ENCODE results near the gene DNAL4.
A peak's percentile ranks its signal among the peaks of the same experiment; 100 is the strongest.

Gene DNAL4

DNA sequence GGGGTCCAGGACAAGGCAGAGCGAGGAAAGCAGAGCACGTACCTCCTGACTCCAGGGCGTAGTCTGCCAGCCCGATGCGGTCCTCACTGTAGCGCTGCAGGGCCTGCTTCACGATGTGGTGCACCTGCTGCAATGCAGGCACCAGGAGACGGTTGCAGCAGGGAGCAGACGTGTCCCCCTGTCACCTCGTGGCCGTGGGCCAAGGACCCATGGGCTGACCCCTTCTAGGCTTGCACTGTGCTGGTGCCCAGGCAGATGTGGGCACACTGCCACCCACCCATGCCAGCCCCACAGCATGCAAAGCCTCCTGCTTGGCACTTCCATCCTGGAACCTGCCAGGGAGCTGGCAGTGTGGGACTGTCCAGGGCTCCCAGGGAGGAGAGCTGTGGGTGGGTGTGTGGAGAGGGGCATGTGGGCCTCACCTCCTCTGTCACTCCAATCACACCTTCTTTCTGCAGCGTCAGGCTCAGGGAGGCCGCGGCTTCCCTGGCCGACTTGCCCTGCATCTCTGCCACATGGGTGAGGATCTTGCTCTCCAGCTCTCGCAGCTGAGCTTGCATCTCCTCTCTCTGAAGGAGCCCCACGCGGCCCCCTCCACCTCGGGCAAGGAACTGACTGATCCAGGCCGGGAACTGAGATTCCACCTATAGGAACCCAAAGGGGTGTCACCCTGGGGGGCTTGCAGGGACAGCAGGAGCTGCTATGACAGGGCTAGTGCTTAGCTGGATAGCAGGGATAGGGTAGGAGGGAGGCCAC lies 54.5 kb downstream of the DNAL4 start:
- Histone ChIP-seq H3K9me3 (ENCODE audit: control insufficient read depth in 2 of 2, low read length in 2 of 2) (no peaks in the 10 kb centered on the region), H3K4me3 (ENCODE audit: low read length in 2 of 2) (no peak overlapping the region), H3K36me3 (ENCODE audit: control insufficient read depth in 2 of 2, insufficient read depth in 2 of 2, low read length in 2 of 2) (peaks cover 80 to 82% of the 10 kb centered on the region in 2 donors), H3K27me3 (ENCODE audit: control insufficient read depth in 1 of 2, insufficient read depth in 2 of 2, low read length in 2 of 2) (no peaks in the 10 kb centered on the region), H3K4me1 (ENCODE audit: control insufficient read depth, insufficient read depth, low read length) (peaks cover 9% of the 10 kb centered on the region), H3K27ac (ENCODE audit: low read length) (no peak overlapping the region), H3K9ac (ENCODE audit: low read length in 2 of 2) (no peak overlapping the region)

DNA sequence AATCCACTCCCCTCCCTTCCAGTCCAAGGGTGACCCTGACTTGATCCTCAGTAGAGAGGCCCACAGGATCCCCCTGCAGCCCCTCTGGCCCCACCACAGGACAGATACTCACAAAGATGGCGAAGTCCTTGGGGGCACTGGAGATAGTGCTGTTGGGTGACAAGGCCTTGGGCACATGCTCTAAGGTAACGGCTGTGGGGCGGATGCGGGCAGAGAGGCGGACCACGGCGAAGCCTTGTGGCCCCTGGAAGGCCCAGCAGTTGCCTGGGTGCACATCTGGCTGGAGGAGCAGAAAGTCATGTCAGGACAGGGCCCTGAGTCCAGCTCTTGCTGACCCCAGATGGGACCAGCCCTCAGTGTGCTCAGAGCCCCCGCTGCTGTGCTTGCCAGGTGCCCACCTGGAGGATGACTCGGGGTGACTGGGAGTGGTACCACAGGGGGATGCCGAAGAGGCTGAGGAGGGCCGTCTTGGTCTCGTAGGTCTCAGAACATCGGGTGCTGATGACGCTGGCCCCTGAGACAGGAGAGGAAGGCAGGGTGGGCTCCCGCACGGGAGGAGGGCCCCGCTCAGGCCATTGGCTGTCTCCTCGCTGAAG lies 55.4 kb downstream of the DNAL4 start:
- H3K36me3 ChIP-seq (ENCODE audit: control insufficient read depth in 2 of 2, insufficient read depth in 2 of 2, low read length in 2 of 2) = peaks cover 79 to 81% of the 10 kb centered on the region in 2 donors

DNA sequence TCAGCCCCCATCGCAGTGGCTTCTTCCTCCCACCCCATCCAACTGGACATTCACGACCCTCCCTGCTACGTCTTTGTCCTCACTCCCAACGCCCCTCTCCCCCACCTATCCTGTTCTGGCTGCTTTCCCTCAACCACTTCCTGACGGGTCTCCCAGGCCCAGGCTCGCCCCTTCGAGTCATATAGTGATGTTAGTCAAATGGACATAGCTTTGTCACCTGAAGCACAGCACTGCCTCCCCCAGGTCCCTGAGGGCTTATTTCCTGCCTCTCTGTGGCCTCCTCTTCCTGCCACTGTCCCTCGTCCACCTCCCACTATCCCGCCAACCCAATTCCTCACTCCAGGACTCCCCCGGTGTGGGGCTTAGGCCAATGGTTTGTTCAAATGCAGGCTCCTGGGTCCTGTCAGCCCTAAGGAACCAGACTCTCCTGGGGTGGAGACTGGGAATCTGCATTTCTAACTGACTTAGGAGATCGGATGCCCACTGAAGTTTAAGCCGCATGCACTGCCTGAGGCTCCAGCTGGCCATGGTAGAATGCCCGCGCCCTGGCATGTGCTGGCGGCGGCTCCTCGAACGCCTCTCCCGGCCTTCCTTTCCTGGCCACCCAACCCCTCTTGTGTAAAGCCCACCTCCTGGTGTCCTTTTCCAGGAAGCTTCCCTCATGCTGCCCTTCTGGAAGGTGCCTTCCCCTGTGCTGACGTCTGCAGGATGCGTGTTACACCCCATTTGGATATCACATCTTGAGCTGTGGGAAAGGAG lies 56.5 kb downstream of the DNAL4 start:
- Histone ChIP-seq H3K4me1 (ENCODE audit: control insufficient read depth, insufficient read depth, low read length) (peaks cover 29% of the 10 kb centered on the region), H3K27ac (ENCODE audit: low read length) (no peak overlapping the region), H3K9me3 (ENCODE audit: control insufficient read depth in 2 of 2, low read length in 2 of 2) (no peaks in the 10 kb centered on the region), H3K36me3 (ENCODE audit: control insufficient read depth in 2 of 2, insufficient read depth in 2 of 2, low read length in 2 of 2) (peaks cover 71 to 73% of the 10 kb centered on the region in 2 donors), H3K9ac (ENCODE audit: low read length in 2 of 2) (no peak overlapping the region), H3K4me3 (ENCODE audit: low read length in 2 of 2) (no peak overlapping the region), H3K27me3 (ENCODE audit: control insufficient read depth in 1 of 2, insufficient read depth in 2 of 2, low read length in 2 of 2) (no peaks in the 10 kb centered on the region)

More for the DNA sequence above, 55.4 kb downstream of the DNAL4 start:
- no peaks in the 10 kb centered on the region for H3K9me3 ChIP-seq (ENCODE audit: control insufficient read depth in 2 of 2, low read length in 2 of 2)
- no peaks in the 10 kb centered on the region for H3K27me3 ChIP-seq (ENCODE audit: control insufficient read depth in 1 of 2, insufficient read depth in 2 of 2, low read length in 2 of 2)
- peak overlapping the region; percentile 24 for H3K27ac ChIP-seq (ENCODE audit: low read length)
- peaks cover 18% of the 10 kb centered on the region for H3K4me1 ChIP-seq (ENCODE audit: control insufficient read depth, insufficient read depth, low read length)
- H3K4me3 ChIP-seq (ENCODE audit: low read length in 2 of 2) = no peak overlapping the region
- peak overlapping the region in 1 of 2 donors; percentile 13 for H3K9ac ChIP-seq (ENCODE audit: low read length in 2 of 2)

DNA sequence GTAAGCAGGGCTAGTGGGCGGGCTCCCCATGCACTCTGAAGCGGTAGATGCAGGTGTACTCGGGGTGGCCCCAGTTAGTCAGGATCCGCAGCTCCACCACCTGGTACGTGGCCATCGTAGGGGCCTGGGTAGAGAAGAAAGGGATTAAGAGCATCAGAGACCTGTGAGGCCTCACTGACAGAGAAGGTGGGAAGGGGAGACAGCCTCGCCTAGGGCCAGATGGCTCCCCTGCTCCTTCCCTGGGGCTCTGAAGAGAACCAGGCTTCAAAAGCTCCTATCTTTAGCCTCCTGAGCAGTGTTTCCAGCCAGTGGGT lies 57.7 kb downstream of the DNAL4 start:
- H3K4me1 ChIP-seq (ENCODE audit: control insufficient read depth, insufficient read depth, low read length) = peaks cover 41% of the 10 kb centered on the region
- H3K27ac ChIP-seq (ENCODE audit: low read length) = peak overlapping the region; percentile 87
- H3K9ac ChIP-seq (ENCODE audit: low read length in 2 of 2) = no peak overlapping the region
- H3K9me3 ChIP-seq (ENCODE audit: control insufficient read depth in 2 of 2, low read length in 2 of 2) = no peaks in the 10 kb centered on the region
- no peaks in the 10 kb centered on the region for H3K27me3 ChIP-seq (ENCODE audit: control insufficient read depth in 1 of 2, insufficient read depth in 2 of 2, low read length in 2 of 2)
- H3K4me3 ChIP-seq (ENCODE audit: low read length in 2 of 2) = no peak overlapping the region
- peaks cover 62 to 66% of the 10 kb centered on the region in 2 donors for H3K36me3 ChIP-seq (ENCODE audit: control insufficient read depth in 2 of 2, insufficient read depth in 2 of 2, low read length in 2 of 2)

GRCh38 chr22:38735465-38736256 lies 58.3 kb downstream of the DNAL4 start:
- Histone ChIP-seq H3K27ac (ENCODE audit: low read length) (peak overlapping the region; percentile 87), H3K4me1 (ENCODE audit: control insufficient read depth, insufficient read depth, low read length) (peaks cover 41% of the 10 kb centered on the region), H3K4me3 (ENCODE audit: low read length in 2 of 2) (no peak overlapping the region), H3K9me3 (ENCODE audit: control insufficient read depth in 2 of 2, low read length in 2 of 2) (no peaks in the 10 kb centered on the region), H3K27me3 (ENCODE audit: control insufficient read depth in 1 of 2, insufficient read depth in 2 of 2, low read length in 2 of 2) (no peaks in the 10 kb centered on the region), H3K36me3 (ENCODE audit: control insufficient read depth in 2 of 2, insufficient read depth in 2 of 2, low read length in 2 of 2) (peaks cover 63 to 64% of the 10 kb centered on the region in 2 donors), H3K9ac (ENCODE audit: low read length in 2 of 2) (no peak overlapping the region)

DNA sequence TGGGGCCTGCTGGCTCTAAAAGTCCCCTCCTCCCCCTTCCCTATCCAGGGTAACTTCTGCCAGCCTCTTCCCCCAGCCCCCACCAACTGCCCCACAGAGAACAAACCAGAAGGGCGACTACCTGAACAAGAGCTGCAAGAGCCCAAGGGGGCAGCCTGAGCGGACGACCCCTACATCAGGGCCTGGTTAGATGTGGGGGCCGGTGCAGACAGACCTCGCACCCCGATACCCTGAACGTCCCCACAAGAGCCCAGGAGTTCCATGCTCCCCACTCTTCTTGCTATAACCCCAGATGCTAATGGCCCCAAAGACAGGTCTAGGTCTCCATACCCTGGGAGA lies 58.8 kb downstream of the DNAL4 start:
- Histone ChIP-seq H3K9me3 (ENCODE audit: control insufficient read depth in 2 of 2, low read length in 2 of 2) (no peaks in the 10 kb centered on the region), H3K4me3 (ENCODE audit: low read length in 2 of 2) (no peak overlapping the region), H3K4me1 (ENCODE audit: control insufficient read depth, insufficient read depth, low read length) (peaks cover 41% of the 10 kb centered on the region), H3K27ac (ENCODE audit: low read length) (peak overlapping the region; percentile 87), H3K27me3 (ENCODE audit: control insufficient read depth in 1 of 2, insufficient read depth in 2 of 2, low read length in 2 of 2) (no peaks in the 10 kb centered on the region), H3K36me3 (ENCODE audit: control insufficient read depth in 2 of 2, insufficient read depth in 2 of 2, low read length in 2 of 2) (peaks cover 64 to 67% of the 10 kb centered on the region in 2 donors), H3K9ac (ENCODE audit: low read length in 2 of 2) (no peak overlapping the region)

DNA sequence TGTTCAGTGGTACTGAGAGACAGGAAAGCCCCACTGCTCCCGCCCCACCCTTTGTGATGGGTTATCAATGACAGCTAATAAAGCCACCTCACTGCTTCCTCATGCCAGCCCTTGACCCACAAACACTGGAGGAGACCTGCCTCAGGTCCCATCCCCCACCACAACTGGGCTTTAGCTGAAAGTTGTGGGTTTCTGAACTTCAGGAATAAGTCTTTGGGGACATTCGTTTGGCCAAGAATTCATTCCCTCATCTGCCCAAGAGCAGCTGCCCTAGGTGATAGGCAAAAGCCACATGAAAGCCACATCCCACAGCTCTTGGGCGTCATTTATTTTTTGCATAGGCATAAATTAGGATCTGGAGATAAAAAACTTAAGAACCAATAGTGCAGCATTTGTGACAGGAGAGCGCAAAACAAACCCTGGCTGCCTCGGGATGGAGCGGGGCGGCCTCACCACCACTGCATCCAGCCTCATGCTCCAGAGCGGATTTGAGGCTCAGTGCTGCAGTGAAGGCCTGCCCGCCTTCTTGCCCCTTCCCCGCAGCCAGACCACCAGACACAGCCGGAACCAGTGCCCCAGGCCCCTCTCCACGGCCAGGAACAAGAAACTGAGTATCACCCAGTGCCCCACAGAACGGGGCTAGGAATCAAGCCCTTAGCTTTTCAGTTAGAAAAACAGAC lies 59.4 kb downstream of the DNAL4 start:
- peaks cover 41% of the 10 kb centered on the region for H3K4me1 ChIP-seq (ENCODE audit: control insufficient read depth, insufficient read depth, low read length)
- peak overlapping the region; percentile 87 for H3K27ac ChIP-seq (ENCODE audit: low read length)
- peak overlapping the region; percentile 26 to 58 for H3K9ac ChIP-seq (ENCODE audit: low read length in 2 of 2)
- peaks cover 64 to 67% of the 10 kb centered on the region in 2 donors for H3K36me3 ChIP-seq (ENCODE audit: control insufficient read depth in 2 of 2, insufficient read depth in 2 of 2, low read length in 2 of 2)
- peak overlapping the region in 1 of 2 donors; percentile 8 for H3K4me3 ChIP-seq (ENCODE audit: low read length in 2 of 2)
- no peaks in the 10 kb centered on the region for H3K27me3 ChIP-seq (ENCODE audit: control insufficient read depth in 1 of 2, insufficient read depth in 2 of 2, low read length in 2 of 2)
- no peaks in the 10 kb centered on the region for H3K9me3 ChIP-seq (ENCODE audit: control insufficient read depth in 2 of 2, low read length in 2 of 2)

DNA sequence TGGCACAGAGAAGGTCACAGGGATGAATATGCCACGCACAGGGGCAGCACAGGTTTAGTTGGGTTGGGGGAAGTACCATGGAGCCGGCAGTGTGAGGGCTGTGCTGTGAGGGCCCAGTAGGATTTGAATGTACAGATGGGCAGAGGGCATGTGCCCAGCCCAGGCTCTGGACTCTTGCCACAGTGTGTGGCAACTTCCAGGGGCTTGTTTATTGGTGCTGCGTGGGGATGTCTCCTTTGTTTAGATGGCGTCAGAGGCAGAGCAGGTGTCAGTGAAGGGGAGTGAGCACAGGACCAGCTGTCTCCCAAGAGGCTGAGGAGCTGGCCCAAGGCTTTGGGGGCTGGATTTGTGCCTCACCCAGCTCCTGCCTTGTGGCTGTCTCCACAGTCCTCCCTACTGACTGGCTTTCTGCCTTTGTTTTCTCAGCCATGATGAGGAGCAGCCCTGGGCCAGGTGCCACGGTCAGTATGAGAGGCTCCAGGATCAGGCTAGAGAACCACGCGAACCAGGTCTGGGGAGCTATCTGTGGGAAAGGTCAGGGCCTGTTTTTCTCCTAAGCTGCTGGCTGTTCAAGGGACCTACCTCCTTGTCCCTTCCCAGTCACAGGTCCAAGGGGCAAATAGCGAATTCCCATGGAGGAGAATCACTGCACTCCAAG lies 60.1 kb downstream of the DNAL4 start:
- Histone ChIP-seq H3K9me3 (ENCODE audit: control insufficient read depth in 2 of 2, low read length in 2 of 2) (no peaks in the 10 kb centered on the region), H3K9ac (ENCODE audit: low read length in 2 of 2) (peak overlapping the region; percentile 26 to 58), H3K27me3 (ENCODE audit: control insufficient read depth in 1 of 2, insufficient read depth in 2 of 2, low read length in 2 of 2) (no peaks in the 10 kb centered on the region), H3K4me1 (ENCODE audit: control insufficient read depth, insufficient read depth, low read length) (peaks cover 43% of the 10 kb centered on the region), H3K27ac (ENCODE audit: low read length) (peak overlapping the region; percentile 87), H3K36me3 (ENCODE audit: control insufficient read depth in 2 of 2, insufficient read depth in 2 of 2, low read length in 2 of 2) (peaks cover 60 to 64% of the 10 kb centered on the region in 2 donors), H3K4me3 (ENCODE audit: low read length in 2 of 2) (peak overlapping the region in 1 of 2 donors; percentile 8)

- Histone ChIP-seq H3K4me3 (ENCODE audit: low read length in 2 of 2) (no peak overlapping the region), H3K27ac (ENCODE audit: low read length) (peak overlapping the region; percentile 87), H3K4me1 (ENCODE audit: control insufficient read depth, insufficient read depth, low read length) (peaks cover 44% of the 10 kb centered on the region)
Observed at GRCh38 chr22:38733329-38733723, 60.6 kb downstream of the DNAL4 start.

More at GRCh38 chr22:38733329-38733723, 60.6 kb downstream of the DNAL4 start:
- Histone ChIP-seq H3K9ac (ENCODE audit: low read length in 2 of 2) (peak overlapping the region in 1 of 2 donors; percentile 42), H3K27me3 (ENCODE audit: control insufficient read depth in 1 of 2, insufficient read depth in 2 of 2, low read length in 2 of 2) (no peaks in the 10 kb centered on the region), H3K36me3 (ENCODE audit: control insufficient read depth in 2 of 2, insufficient read depth in 2 of 2, low read length in 2 of 2) (peaks cover 57 to 64% of the 10 kb centered on the region in 2 donors), H3K9me3 (ENCODE audit: control insufficient read depth in 2 of 2, low read length in 2 of 2) (no peaks in the 10 kb centered on the region)

Measured in stomach smooth muscle (tissue), 2 donors.